Endothelial cell of umbilical vein (primary cell): ENCODE results near the gene TTF1. TPM values are rescaled to one million over a fixed set of nuclear protein-coding genes. Genes with fewer than 3 reads are reported as not detected.

Experiments used
- BruUV-seq: library from RNA; stranded (reverse); fragments of 400-500 nt; replicated peaks from 2 replicates; lab custom pipeline; 2021; lab: Mats Ljungman, UMichigan
- CTCF ChIA-PET: fragments of 300-600, 350-600 bp; sonication (Branson Sonifier 250); formaldehyde crosslinking; loops from one replicate; lab custom pipeline; 2021; ENCODE audit warnings: antibody characterized with exemption, inconsistent platforms; lab: Charles Lee
- POLR2A ChIA-PET: fragments of 300-600, 350-600 bp; sonication (Branson Sonifier 250); formaldehyde crosslinking; loops from one replicate; lab custom pipeline; 2021; ENCODE audit warnings: antibody characterized with exemption, inconsistent platforms; lab: Charles Lee
- DNase-seq: peaks from one replicate; pipeline ENCODE4 v3.0.0-alpha.2; 2011; ENCODE audit warnings: low read depth, low spot score
- FAIRE-seq: peaks from 2 replicates; lab custom pipeline; 2011; peaks lifted over from hg19 to GRCh38; lab: Jason Lieb, UNC
- H2AFZ ChIP-seq: 2 replicates; pipeline ENCODE4 v1.6.0; 2012; ENCODE audit warnings: low read depth, low read length, control low read depth, inconsistent platforms
- H3K27ac ChIP-seq: 2 replicates; pipeline ENCODE4 v1.5.1; 2011; ENCODE audit warnings: low read depth, mild to moderate bottlenecking, control low read depth, low read length, moderate library complexity; ENCODE audit not compliant: insufficient read depth
- H3K27me3 ChIP-seq, 2 experiments: 2 replicates each; pipeline versions ENCODE4 v1.6.0 to v1.6.1; 2011; ENCODE audit warnings: low read length in 2 of 2, mixed read lengths in 1 of 2; ENCODE audit not compliant: control insufficient read depth in 2 of 2, insufficient read depth in 2 of 2
- H3K36me3 ChIP-seq, 2 experiments: 2 replicates in 1 of 2; 3 replicates in 1 of 2; pipeline ENCODE4 v1.5.1; 2011; ENCODE audit warnings: low read length in 2 of 2, mild to moderate bottlenecking in 1 of 2, moderate library complexity in 1 of 2; ENCODE audit not compliant: control insufficient read depth in 2 of 2, insufficient read depth in 2 of 2; ENCODE audit errors: extremely low read depth in 1 of 2
- H3K4me1 ChIP-seq: 3 replicates; pipeline ENCODE4 v1.5.1; 2011; ENCODE audit warnings: mild to moderate bottlenecking, low read length; ENCODE audit not compliant: control insufficient read depth, insufficient read depth; ENCODE audit errors: extremely low read depth
- H3K4me2 ChIP-seq: 2 replicates; pipeline ENCODE4 v1.6.1; 2011; ENCODE audit warnings: low read length, control low read depth, mixed read lengths; ENCODE audit not compliant: insufficient read depth
- H3K4me3 ChIP-seq, 3 experiments: fragments of 200-600 bp in 1 of 3; sonication (generic), shearing (Covaris generic) in 1 of 3; replicated peaks in 1 of 3; 2 replicates each; pipeline ENCODE4 v1.5.1; 2011 to 2016; ENCODE audit warnings: control low read depth in 3 of 3, low read length in 3 of 3, mild to moderate bottlenecking in 2 of 3, inconsistent platforms in 1 of 3, low read depth in 1 of 3, moderate library complexity in 1 of 3; ENCODE audit not compliant: insufficient read depth in 1 of 3
- H3K79me2 ChIP-seq: 2 replicates; pipeline ENCODE4 v1.6.0; 2012; ENCODE audit warnings: low read length, inconsistent platforms; ENCODE audit not compliant: control insufficient read depth, insufficient read depth
- H3K9ac ChIP-seq: replicated peaks from 2 replicates; pipeline ENCODE3; 2011; ENCODE audit warnings: low read length, control low read depth; ENCODE audit not compliant: insufficient read depth; ENCODE audit errors: extremely low read depth
- H3K9me1 ChIP-seq: replicated peaks from 3 replicates; pipeline ENCODE4 v1.6.0; 2011; ENCODE audit warnings: mild to moderate bottlenecking, low read length; ENCODE audit not compliant: control insufficient read depth, insufficient read depth; ENCODE audit errors: extremely low read depth
- H3K9me3 ChIP-seq: replicated peaks from 2 replicates; pipeline ENCODE4 v1.5.1; 2012; ENCODE audit warnings: low read length, inconsistent platforms; ENCODE audit not compliant: control insufficient read depth, insufficient read depth
- H4K20me1 ChIP-seq: replicated peaks from 2 replicates; pipeline ENCODE3; 2011; ENCODE audit warnings: mild to moderate bottlenecking, low read length; ENCODE audit not compliant: control insufficient read depth, insufficient read depth; ENCODE audit errors: extremely low read depth
- CTCF ChIP-seq, 2 donors: IDR thresholded peaks; 1 replicate in 1 of 2; 2 replicates in 1 of 2; pipeline ENCODE4 v1.5.1; 2011; ENCODE audit warnings: low read length in 2 of 2, mild to moderate bottlenecking in 2 of 2, moderate library complexity in 2 of 2, control low read depth in 1 of 2, inconsistent platforms in 1 of 2, low read depth in 1 of 2; ENCODE audit not compliant: insufficient read depth in 1 of 2; ENCODE audit errors: extremely low read depth in 1 of 2
- EZH2 ChIP-seq: IDR thresholded peaks from 2 replicates; pipeline ENCODE4 v1.6.1; 2012; ENCODE audit warnings: borderline replicate concordance, low read depth, mild to moderate bottlenecking, moderate library complexity, low read length, inconsistent platforms; ENCODE audit not compliant: severe bottlenecking
- FOS ChIP-seq: IDR thresholded peaks from 2 replicates; pipeline ENCODE4 v1.6.1; 2011; ENCODE audit warnings: mild to moderate bottlenecking, low read length, moderate library complexity, borderline replicate concordance; ENCODE audit not compliant: insufficient read depth
- GATA2 ChIP-seq: IDR thresholded peaks from 2 replicates; pipeline ENCODE4 v1.7.0; 2011; ENCODE audit warnings: low read depth, mild to moderate bottlenecking, moderate library complexity, mixed read lengths, low read length; ENCODE audit not compliant: insufficient read length, insufficient read depth
- JUN ChIP-seq: IDR thresholded peaks from 2 replicates; pipeline ENCODE4 v1.6.1; 2011; ENCODE audit warnings: borderline replicate concordance, low read depth; ENCODE audit not compliant: insufficient read length, insufficient read depth
- MAX ChIP-seq: IDR thresholded peaks from 2 replicates; pipeline ENCODE4 v1.6.1; 2011; ENCODE audit not compliant: insufficient read depth, insufficient read length
- MYC ChIP-seq: IDR thresholded peaks from one replicate; pipeline ENCODE4 v1.6.1; 2011; ENCODE audit warnings: mild to moderate bottlenecking, low read depth, low read length
- POLR2A ChIP-seq: IDR thresholded peaks from 2 replicates; pipeline ENCODE4 v1.6.1; 2012; ENCODE audit warnings: low read depth, mild to moderate bottlenecking, control low read depth, low read length
- POLR2AphosphoS5 ChIP-seq: IDR thresholded peaks from 2 replicates; pipeline ENCODE4 v1.6.1; 2012; ENCODE audit warnings: low read depth, mild to moderate bottlenecking, control low read depth, low read length, moderate library complexity; ENCODE audit not compliant: insufficient read depth
- dilution Hi-C: fragments of 300-500 bp; cut with MboI; formaldehyde crosslinking; loops from one replicate; pipeline ENCODE4 v1.15.0; 2019; ENCODE audit warnings: low sequenced_read_pairs; ENCODE audit not compliant: extremely low pct_ligation_motif_present
- intact Hi-C: fragments of 100-400 bp; cut with micrococcal nuclease; formaldehyde crosslinking; loops from one replicate; pipeline ENCODE4 v1.10.0; 2022
- polyA plus RNA-seq, 4 experiments: library from polyadenylated mRNA; depleted of rRNA in 3 of 4; stranded (reverse) in 3 of 4; unstranded in 1 of 4; fragments of >200 nt; gene quantifications; 2 replicates each; pipeline versions ENCODE4 v1.2.1 to v1.2.3, GENCODE V29; 2011 to 2012; ENCODE audit warnings: missing spikeins in 1 of 4
- total RNA-seq: library from RNA; stranded (reverse); gene quantifications from 2 replicates; pipeline ENCODE4 v1.2.3, GENCODE V29; 2021

TTF1 gene
- total and polyA plus RNA-seq, 2 donors (not counting 3 experiments of a cell fraction or from before 2014, with no cell fraction given), result 4.9 to 12.0 TPM

GRCh38 chr9:132348676-132349075 is 58.0 kb downstream of the TTF1 start:
- CTCF ChIA-PET, result interaction anchor here (2.4 kb wide), 1 partner anchor 24 kb away, joined by 6 read pairs; no protein-coding TSS in a partner anchor
- H3K4me1 ChIP-seq, result peaks cover 29% of the 10 kb centered on the region
- peaks cover 16 to 29% of the 10 kb centered on the region in 2 experiments for H3K36me3 ChIP-seq
- H3K79me2 ChIP-seq, result peaks cover 31% of the 10 kb centered on the region
- no TSS peak for BruUV-seq
- H3K9ac ChIP-seq, result no peak overlapping the region
- intact Hi-C loops, result no loop called here
- dilution Hi-C loops, result no loop called here
- no peak overlapping the region for H2AFZ ChIP-seq
- no peaks in the 10 kb centered on the region for H3K27me3 ChIP-seq
- POLR2A ChIA-PET, result no interaction called here
- no peaks in the 10 kb centered on the region for H3K9me1 ChIP-seq
- no peaks in the 10 kb centered on the region for H3K9me3 ChIP-seq
- no peak for DNase-seq
- no peak for FAIRE-seq
- H3K4me2 ChIP-seq, result no peak overlapping the region
- H3K27ac ChIP-seq, result no peak overlapping the region
- H3K4me3 ChIP-seq, result no peak overlapping the region
- no peak for TF ChIP-seq JUN
- TF ChIP-seq GATA2, result no peak
- TF ChIP-seq POLR2A, result no peak
- no peak for TF ChIP-seq MYC
- TF ChIP-seq FOS, result no peak
- no peak for TF ChIP-seq EZH2
- no peak for TF ChIP-seq CTCF (IDR thresholded peaks at IDR 0.05; ENCODE audit: extremely low read depth in 1 of 2, insufficient read depth in 1 of 2, low read depth in 1 of 2, low read length in 2 of 2)
- no peak for TF ChIP-seq MAX
- TF ChIP-seq POLR2AphosphoS5, result no peak
- H4K20me1 ChIP-seq, result peaks cover 3% of the 10 kb centered on the region
